ENCODE results near the gene REPIN1. TPM values are rescaled to one million over a fixed set of nuclear protein-coding genes. Genes with fewer than 3 reads are reported as not detected.

REPIN1 gene
- total and polyA plus RNA-seq, 9 of the 15 experiments (the other 6 are each of a cell fraction or from before 2014, with no cell fraction given): 8.1 to 283 (median 94.3) TPM

DNA sequence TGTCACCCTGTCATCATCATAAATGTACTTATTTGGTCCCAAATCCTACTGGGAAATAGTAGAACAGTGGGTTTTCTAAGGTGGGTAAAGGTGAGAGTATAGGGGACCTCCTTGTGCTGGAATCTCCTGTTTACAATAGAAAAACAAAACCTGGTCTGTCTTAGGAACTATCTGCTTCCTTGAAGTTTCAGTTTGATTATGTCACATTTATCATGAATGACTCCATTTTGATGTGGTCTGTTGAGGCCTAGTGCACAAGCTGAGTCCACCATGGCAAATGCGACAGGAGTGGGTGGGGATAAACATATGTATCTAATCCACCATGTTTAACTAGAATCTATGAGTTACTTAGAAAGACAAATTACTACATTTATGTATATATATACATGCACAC is 13.0 kb upstream of the REPIN1 start (continued):
- no peak for TF ChIP-seq ATF1 (CRISPR knock-in tag; IDR thresholded peaks at IDR 0.05)
- peak; percentile 51 for TF ChIP-seq ATF1 (tag; IDR thresholded peaks at IDR 0.05)
- peak; percentile 71; the same call in 1 of the 2 replicates for TF ChIP-seq BACH1 (tag; IDR thresholded peaks at IDR 0.05)
- peak; percentile 61 for TF ChIP-seq ZNF239 (CRISPR knock-in tag; IDR thresholded peaks at IDR 0.05)
- no peak for TF ChIP-seq BHLHE40 (IDR thresholded peaks at IDR 0.05; ENCODE audit: low read length)
- peak; percentile 16 for TF ChIP-seq CHD4 (IDR thresholded peaks at IDR 0.05; ENCODE audit: insufficient read depth, insufficient replicate concordance, low read depth, low read length, poor library complexity, severe bottlenecking)
- TF ChIP-seq HMG20B (CRISPR knock-in tag; IDR thresholded peaks at IDR 0.05): no peak
- TF ChIP-seq MAFG (tag; conservative IDR thresholded peaks at IDR 0.05): peak; percentile 28; the same call in 1 of the 2 replicates
- TF ChIP-seq CREB3L1 (IDR thresholded peaks at IDR 0.05; ENCODE audit: borderline replicate concordance, low read depth): 0 out of 2 replicates have a peak, but pooled peaks have one; percentile 5
- TF ChIP-seq HDAC8 (tag; IDR thresholded peaks at IDR 0.05): peak; percentile 53; the same call in 1 of the 2 replicates
- no peak for TF ChIP-seq CC2D1A (IDR thresholded peaks at IDR 0.05)
- peak; percentile 43 for TF ChIP-seq ZFX (CRISPR knock-in tag; IDR thresholded peaks at IDR 0.05)
- TF ChIP-seq NR4A1 (CRISPR knock-in tag; IDR thresholded peaks at IDR 0.05): no peak
- TF ChIP-seq NR4A1 (tag; IDR thresholded peaks at IDR 0.05): peak; percentile 98
- no peak for TF ChIP-seq STAT5A (IDR thresholded peaks at IDR 0.05; ENCODE audit: borderline replicate concordance, low read length)
- TF ChIP-seq RHOXF2B (CRISPR knock-in tag; conservative IDR thresholded peaks at IDR 0.05): 0 out of 2 replicates have a peak, but pooled peaks have one; percentile 63
- TF ChIP-seq ARNT (IDR thresholded peaks at IDR 0.05): no peak
- peak; percentile 71 for TF ChIP-seq NFE2L1 (tag; IDR thresholded peaks at IDR 0.05; ENCODE audit: borderline replicate concordance, low read depth)
- TF ChIP-seq PTRF (tag; IDR thresholded peaks at IDR 0.05): peak; percentile 94
- TF ChIP-seq MEF2D (tag; conservative IDR thresholded peaks at IDR 0.05; ENCODE audit: low read depth): peak; percentile 88
- TF ChIP-seq ZNF740 (CRISPR knock-in tag; IDR thresholded peaks at IDR 0.05): no peak
- TF ChIP-seq ZNF740 (tag; IDR thresholded peaks at IDR 0.05): peak in 1 of 2 experiments; percentile 80; a peak in 1 of 4 replicates
- 0 out of 2 replicates have a peak, but pooled peaks have one; percentile 64 for TF ChIP-seq HSF4 (CRISPR knock-in tag; IDR thresholded peaks at IDR 0.05; ENCODE audit: borderline replicate concordance)
- TF ChIP-seq KLF6 (CRISPR knock-in tag; IDR thresholded peaks at IDR 0.05; ENCODE audit: borderline replicate concordance): 0 out of 2 replicates have a peak, but pooled peaks have one; percentile 61
- TF ChIP-seq, protein P1, sequence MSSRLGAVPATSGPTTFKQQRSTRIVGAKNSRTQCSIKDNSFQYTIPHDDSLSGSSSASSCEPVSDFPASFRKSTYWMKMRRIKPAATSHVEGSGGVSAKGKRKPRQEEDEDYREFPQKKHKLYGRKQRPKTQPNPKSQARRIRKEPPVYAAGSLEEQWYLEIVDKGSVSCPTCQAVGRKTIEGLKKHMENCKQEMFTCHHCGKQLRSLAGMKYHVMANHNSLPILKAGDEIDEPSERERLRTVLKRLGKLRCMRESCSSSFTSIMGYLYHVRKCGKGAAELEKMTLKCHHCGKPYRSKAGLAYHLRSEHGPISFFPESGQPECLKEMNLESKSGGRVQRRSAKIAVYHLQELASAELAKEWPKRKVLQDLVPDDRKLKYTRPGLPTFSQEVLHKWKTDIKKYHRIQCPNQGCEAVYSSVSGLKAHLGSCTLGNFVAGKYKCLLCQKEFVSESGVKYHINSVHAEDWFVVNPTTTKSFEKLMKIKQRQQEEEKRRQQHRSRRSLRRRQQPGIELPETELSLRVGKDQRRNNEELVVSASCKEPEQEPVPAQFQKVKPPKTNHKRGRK (tag; IDR thresholded peaks at IDR 0.05): no peak
- no peak for TF ChIP-seq SMAD1 (IDR thresholded peaks at IDR 0.05; ENCODE audit: low read depth, low read length, partially characterized antibody)
- 0 out of 2 replicates have a peak, but pooled peaks have one; percentile 61 for TF ChIP-seq ZKSCAN8 (CRISPR knock-in tag; IDR thresholded peaks at IDR 0.05)
- TF ChIP-seq FOXM1 (IDR thresholded peaks at IDR 0.05; ENCODE audit: low read depth): no peak
- no peak for TF ChIP-seq FOXM1 (CRISPR knock-in tag; IDR thresholded peaks at IDR 0.05; ENCODE audit: low read depth)

Measured in K562 (cell line).